GM10847 (cell line): Measurements from ENCODE around the gene ANXA11.

ENCODE experiments used
- POLR2A ChIP-seq: IDR thresholded peaks from 2 replicates; pipeline ENCODE4 v1.6.1; 2011; ENCODE audit not compliant: insufficient read length; ENCODE audit errors: extremely low read depth

The ANXA11 gene

GRCh38 chr10:80164596-80164995 is 40.7 kb downstream of the ANXA11 start:
- no peak for TF ChIP-seq POLR2A

- TF ChIP-seq POLR2A: no peak
Measured at GRCh38 chr10:80163741-80164341, 41.5 kb downstream of the ANXA11 start.

- no peak for TF ChIP-seq POLR2A
Measured at GRCh38 chr10:80161321-80162083, 43.8 kb downstream of the ANXA11 start.

GRCh38 chr10:80160361-80161320 is 44.7 kb downstream of the ANXA11 start:
- no peak for TF ChIP-seq POLR2A

GRCh38 chr10:80159166-80159873 is 46.0 kb downstream of the ANXA11 start:
- TF ChIP-seq POLR2A: no peak

GRCh38 chr10:80158598-80159127 is 46.7 kb downstream of the ANXA11 start:
- TF ChIP-seq POLR2A: no peak

- no peak for TF ChIP-seq POLR2A
Measured at GRCh38 chr10:80158126-80158525, 47.2 kb downstream of the ANXA11 start.

- no peak for TF ChIP-seq POLR2A
Measured at GRCh38 chr10:80157561-80157960, 47.8 kb downstream of the ANXA11 start.

GRCh38 chr10:80156216-80156615 is 49.1 kb downstream of the ANXA11 start:
- TF ChIP-seq POLR2A: no peak

- TF ChIP-seq POLR2A: no peak
Measured at GRCh38 chr10:80155696-80156215, 49.6 kb downstream of the ANXA11 start.

- TF ChIP-seq POLR2A: no peak
Measured at GRCh38 chr10:80154978-80155695, 50.2 kb downstream of the ANXA11 start.

- no peak for TF ChIP-seq POLR2A
Measured at GRCh38 chr10:80154626-80154977, 50.7 kb downstream of the ANXA11 start.

GRCh38 chr10:80153460-80153859 is 51.9 kb downstream of the ANXA11 start:
- TF ChIP-seq POLR2A: no peak

- TF ChIP-seq POLR2A: no peak
Measured at GRCh38 chr10:80152820-80153219, 52.5 kb downstream of the ANXA11 start.
